ENCODE measurements around the gene MAP7. TPM values are rescaled to one million over a fixed set of nuclear protein-coding genes. Genes with fewer than 3 reads are reported as not detected.
"Not testable (repeated sequence)": the region's sequence is repeated elsewhere in the genome, so short reads cannot be mapped to it uniquely, and the experiment has no call there.

The MAP7 gene
- total RNA-seq, 6 donors from 2014 or later, result 18.1 to 26.6 (median 24.2) TPM

DNA sequence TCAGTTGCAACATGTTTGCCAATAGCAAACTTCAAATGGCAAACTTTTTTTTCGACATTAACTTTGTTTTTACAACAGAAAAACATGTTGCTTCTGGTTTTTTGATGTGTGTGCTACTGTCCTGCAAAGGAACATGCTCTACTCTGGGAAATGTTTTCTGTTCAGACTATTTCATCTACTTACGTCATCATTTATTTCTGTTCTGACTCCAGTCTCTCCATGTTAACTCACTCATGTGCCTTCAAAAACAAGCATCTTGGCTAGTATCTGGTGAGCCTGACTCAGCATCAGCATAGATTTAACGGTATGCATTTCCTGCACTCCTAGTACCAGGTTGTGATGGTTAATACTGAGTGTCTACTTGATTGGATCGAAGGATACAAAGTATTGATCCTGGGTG, 36.1 kb upstream of the MAP7 start:
- peak in 1 of 2 donors; percentile 55 for ATAC-seq (ENCODE audit: low FRiP score in 2 of 2)
- 63 to 75% methylated on average over 4 of the region's 4 CpGs for WGBS, 2 donors
- peaks cover 2 to 66% (median 45%) of the 10 kb centered on the region in 4 donors for H3K36me3 ChIP-seq

DNA sequence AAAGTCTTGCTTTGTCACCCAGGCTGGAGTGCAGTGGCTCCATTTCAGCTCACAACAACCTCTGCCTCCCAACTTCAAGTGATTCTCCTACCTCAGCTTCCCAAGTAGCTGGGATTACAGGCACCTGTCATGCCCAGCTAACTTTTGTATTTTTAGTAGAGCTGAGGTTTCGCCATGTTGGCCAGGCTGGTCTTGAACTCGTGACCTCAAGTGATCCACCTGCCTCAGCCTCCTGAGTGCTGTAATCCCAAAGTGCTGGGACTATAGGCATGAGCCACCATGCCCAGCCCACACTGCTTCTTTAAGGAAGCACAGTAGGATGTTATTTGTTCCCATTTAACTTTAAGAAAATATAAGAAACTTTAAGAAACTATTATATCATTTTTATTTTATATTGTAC, 35.3 kb upstream of the MAP7 start:
- not testable (repeated sequence) for ATAC-seq (ENCODE audit: low FRiP score in 2 of 2); H3K4me3 ChIP-seq; H3K27me3 ChIP-seq; DNase-seq; H3K9me3 ChIP-seq; H3K4me1 ChIP-seq
- peak overlapping the region in 2 of 4 donors; percentile 44 to 69 for H3K27ac ChIP-seq
- WGBS, 2 donors, result 94 to 100% methylated on average over 2 of the region's 2 CpGs
- peaks cover 2 to 65% (median 40%) of the 10 kb centered on the region in 4 donors for H3K36me3 ChIP-seq

More for the DNA sequence above, 36.1 kb upstream of the MAP7 start:
- peaks cover 3 to 6% (median 6%) of the 10 kb centered on the region in 4 donors for H3K4me1 ChIP-seq
- H3K27ac ChIP-seq, result peak overlapping the region in 3 of 4 donors; percentile 35 to 69 (median 62)
- DNase-seq, result no peak
- no peaks in the 10 kb centered on the region for H3K9me3 ChIP-seq
- no peak for TF ChIP-seq EP300 (IDR thresholded peaks at IDR 0.05)
- TF ChIP-seq POLR2AphosphoS5 (IDR thresholded peaks at IDR 0.05), result no peak
- TF ChIP-seq, protein P1, sequence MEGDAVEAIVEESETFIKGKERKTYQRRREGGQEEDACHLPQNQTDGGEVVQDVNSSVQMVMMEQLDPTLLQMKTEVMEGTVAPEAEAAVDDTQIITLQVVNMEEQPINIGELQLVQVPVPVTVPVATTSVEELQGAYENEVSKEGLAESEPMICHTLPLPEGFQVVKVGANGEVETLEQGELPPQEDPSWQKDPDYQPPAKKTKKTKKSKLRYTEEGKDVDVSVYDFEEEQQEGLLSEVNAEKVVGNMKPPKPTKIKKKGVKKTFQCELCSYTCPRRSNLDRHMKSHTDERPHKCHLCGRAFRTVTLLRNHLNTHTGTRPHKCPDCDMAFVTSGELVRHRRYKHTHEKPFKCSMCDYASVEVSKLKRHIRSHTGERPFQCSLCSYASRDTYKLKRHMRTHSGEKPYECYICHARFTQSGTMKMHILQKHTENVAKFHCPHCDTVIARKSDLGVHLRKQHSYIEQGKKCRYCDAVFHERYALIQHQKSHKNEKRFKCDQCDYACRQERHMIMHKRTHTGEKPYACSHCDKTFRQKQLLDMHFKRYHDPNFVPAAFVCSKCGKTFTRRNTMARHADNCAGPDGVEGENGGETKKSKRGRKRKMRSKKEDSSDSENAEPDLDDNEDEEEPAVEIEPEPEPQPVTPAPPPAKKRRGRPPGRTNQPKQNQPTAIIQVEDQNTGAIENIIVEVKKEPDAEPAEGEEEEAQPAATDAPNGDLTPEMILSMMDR (IDR thresholded peaks at IDR 0.05), result no peak
- TF ChIP-seq POLR2A (IDR thresholded peaks at IDR 0.05), result no peak
- no peaks in the 10 kb centered on the region for H3K27me3 ChIP-seq
- no peak overlapping the region for H3K4me3 ChIP-seq

DNA sequence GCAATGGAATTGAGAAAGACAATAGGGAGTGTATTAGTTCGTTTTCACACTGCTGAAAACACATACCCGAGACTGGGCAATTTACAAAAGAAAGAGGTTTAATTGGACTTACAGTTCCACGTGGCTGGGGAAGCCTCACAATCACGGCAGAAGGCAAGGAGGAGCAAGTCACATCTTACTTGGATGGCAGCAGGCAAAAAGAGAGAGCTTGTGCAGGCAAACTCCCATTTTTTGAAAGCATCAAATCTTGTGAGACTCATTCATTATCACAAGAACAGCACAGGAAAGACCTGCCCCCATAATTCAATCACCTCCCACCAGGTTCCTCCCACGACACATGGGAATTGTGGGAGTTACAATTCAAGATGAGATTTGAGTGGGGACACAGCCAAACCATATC, 34.1 kb upstream of the MAP7 start:
- not testable (repeated sequence) for ATAC-seq (ENCODE audit: low FRiP score in 2 of 2); H3K9me3 ChIP-seq; H3K4me1 ChIP-seq; H3K4me3 ChIP-seq; DNase-seq; H3K27me3 ChIP-seq
- Histone ChIP-seq H3K36me3 (peaks cover 9 to 67% (median 39%) of the 10 kb centered on the region in 4 donors), H3K27ac (peak overlapping the region in 1 of 4 donors; percentile 61)
- 85 to 92% methylated on average over 5 of the region's 5 CpGs for WGBS, 2 donors

DNA sequence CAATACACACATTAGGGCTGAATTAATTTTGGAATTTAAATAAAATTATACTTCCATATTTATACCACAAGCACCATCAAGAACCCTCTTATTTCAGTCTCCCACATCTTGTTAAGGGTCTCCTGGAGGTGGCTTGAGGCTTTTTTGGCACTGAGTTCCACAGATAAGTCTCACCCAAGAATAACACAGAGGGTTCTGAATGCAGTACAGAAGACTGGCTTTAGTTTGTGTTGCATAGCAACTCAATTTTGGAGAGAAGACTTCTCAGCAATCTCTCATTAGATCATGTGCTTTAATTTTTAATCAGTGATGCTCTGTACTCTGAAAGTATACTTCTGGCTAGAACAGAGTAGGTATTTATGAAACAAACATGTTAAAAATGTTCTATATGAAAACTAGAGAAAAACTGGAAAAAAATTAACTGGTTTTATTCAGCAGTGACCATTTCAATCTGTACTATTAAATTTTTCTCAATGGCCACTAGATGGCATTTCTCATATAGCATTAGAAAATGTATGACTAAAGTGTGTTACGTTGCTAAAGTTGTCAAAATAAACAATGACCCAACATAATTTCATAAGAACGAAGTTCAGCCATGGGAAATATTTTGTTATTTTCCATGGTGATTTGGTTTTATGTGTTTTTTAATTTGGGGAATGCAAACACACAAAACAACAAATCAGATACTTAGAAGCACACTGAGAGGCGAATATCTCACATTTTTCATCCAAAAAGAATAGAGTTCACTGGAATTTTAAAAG, 32.7 kb upstream of the MAP7 start:
- H3K27ac ChIP-seq, result peak overlapping the region; percentile 49 to 63 (median 56)
- WGBS, 2 donors, result 29 to 30% methylated on average over 3 of the region's 3 CpGs

DNA sequence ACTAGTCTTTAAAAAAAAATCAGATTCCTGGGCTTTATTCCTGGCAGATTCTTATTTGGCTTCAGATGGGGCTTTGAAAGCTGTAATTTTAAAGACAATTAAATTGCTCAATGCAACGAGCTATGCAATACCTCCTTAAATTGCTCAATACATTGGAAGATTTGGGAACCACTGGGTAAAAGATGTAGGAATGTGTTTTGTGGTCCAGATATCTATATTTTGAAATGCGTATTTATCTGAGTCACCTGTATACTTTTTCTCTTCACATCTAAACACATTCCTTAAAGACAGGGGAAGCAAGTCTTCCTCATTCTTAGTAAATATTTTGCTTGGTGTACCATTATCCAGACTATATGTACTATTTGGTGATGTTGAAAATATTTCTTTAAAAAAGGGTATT, 29.6 kb upstream of the MAP7 start:
- Histone ChIP-seq H3K27me3 (no peaks in the 10 kb centered on the region), H3K4me1 (peaks cover 3 to 6% (median 6%) of the 10 kb centered on the region in 4 donors), H3K36me3 (peaks cover 11 to 68% (median 36%) of the 10 kb centered on the region in 4 donors), H3K4me3 (no peak overlapping the region), H3K27ac (no peak overlapping the region), H3K9me3 (no peaks in the 10 kb centered on the region)
- no peak for ATAC-seq (ENCODE audit: low FRiP score in 2 of 2)
- no peak for DNase-seq
- TF ChIP-seq EP300 (IDR thresholded peaks at IDR 0.05) (no peak), POLR2AphosphoS5 (IDR thresholded peaks at IDR 0.05) (no peak), POLR2A (IDR thresholded peaks at IDR 0.05) (no peak)
- TF ChIP-seq, protein P1 (IDR thresholded peaks at IDR 0.05), result no peak
- WGBS, 2 donors, result 75 to 85% methylated on average over 2 of the region's 2 CpGs

More for the DNA sequence above, 32.7 kb upstream of the MAP7 start:
- Histone ChIP-seq H3K36me3 (peaks cover 14 to 65% (median 38%) of the 10 kb centered on the region in 4 donors), H3K4me3 (no peak overlapping the region), H3K4me1 (peaks cover 3 to 6% (median 6%) of the 10 kb centered on the region in 4 donors), H3K27me3 (no peaks in the 10 kb centered on the region), H3K9me3 (no peaks in the 10 kb centered on the region)
- no peak for TF ChIP-seq POLR2A (IDR thresholded peaks at IDR 0.05)
- TF ChIP-seq, protein P1 (IDR thresholded peaks at IDR 0.05), result peak; percentile 13 to 71 (median 58)
- DNase-seq, result no peak
- peak in 1 of 2 donors; percentile 83 for ATAC-seq (ENCODE audit: low FRiP score in 2 of 2)

DNA sequence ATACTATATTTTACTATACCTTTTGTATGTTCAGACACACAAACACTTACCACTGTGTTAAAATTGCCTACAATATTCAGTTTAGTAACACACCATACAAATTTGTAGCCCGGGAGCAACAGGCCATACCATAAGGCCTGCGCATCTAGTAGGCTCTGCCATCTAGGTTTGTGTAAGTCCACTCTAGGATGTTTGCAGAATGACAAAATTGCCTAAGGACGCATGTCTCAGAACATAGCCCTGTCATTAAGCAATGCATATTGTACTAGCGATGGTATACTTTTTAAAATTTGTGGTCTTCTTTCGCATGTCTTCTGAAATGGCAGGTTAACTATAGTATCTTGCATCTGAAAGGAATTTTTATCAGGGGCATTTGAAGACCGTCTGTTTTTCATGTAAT, 26.6 kb upstream of the MAP7 start:
- Histone ChIP-seq H3K36me3 (peaks cover 14 to 71% (median 28%) of the 10 kb centered on the region in 4 donors), H3K27ac (no peak overlapping the region), H3K9me3 (no peaks in the 10 kb centered on the region), H3K4me3 (no peak overlapping the region), H3K4me1 (no peaks in the 10 kb centered on the region), H3K27me3 (no peaks in the 10 kb centered on the region)
- TF ChIP-seq EP300 (IDR thresholded peaks at IDR 0.05), result no peak
- TF ChIP-seq POLR2A (IDR thresholded peaks at IDR 0.05), result no peak
- TF ChIP-seq, protein P1 (IDR thresholded peaks at IDR 0.05), result no peak
- no peak for TF ChIP-seq POLR2AphosphoS5 (IDR thresholded peaks at IDR 0.05)
- 87 to 99% methylated on average over 6 of the region's 6 CpGs for WGBS, 2 donors
- DNase-seq (no peak), ATAC-seq (ENCODE audit: low FRiP score in 2 of 2) (no peak)
